ENCODE measurements around the gene TMOD1. TPM values are rescaled to one million over a fixed set of nuclear protein-coding genes. Genes with fewer than 3 reads are reported as not detected.
A peak's percentile ranks its signal among the peaks of the same experiment; 100 is the strongest.

TMOD1 gene
- total and polyA plus RNA-seq, 9 of the 15 experiments (the other 6 are each of a cell fraction or from before 2014, with no cell fraction given), result 7.1 to 41.2 (median 14.2) TPM

- TF ChIP-seq TCF15 (CRISPR knock-in tag; IDR thresholded peaks at IDR 0.05) (no peak), IRF2 (CRISPR knock-in tag; IDR thresholded peaks at IDR 0.05) (no peak), TEAD1 (CRISPR knock-in tag; IDR thresholded peaks at IDR 0.05) (0 out of 4 replicates have a peak, but pooled peaks of 1 of the 2 experiments have one; percentile 37), CREM (IDR thresholded peaks at IDR 0.05; ENCODE audit: low read depth) (peak; percentile 77), U2AF1 (optimal IDR thresholded peaks at IDR 0.05; ENCODE audit: low read depth, low read length) (no peak), ZBTB11 (CRISPR knock-in tag; IDR thresholded peaks at IDR 0.05) (peak in 1 of 3 experiments; percentile 18; a peak in 1 of 6 replicates), ZNF408 (CRISPR knock-in tag; IDR thresholded peaks at IDR 0.05; ENCODE audit: low read depth) (no peak), TAL1 (IDR thresholded peaks at IDR 0.05) (peak; percentile 95), ATF1 (CRISPR knock-in tag; IDR thresholded peaks at IDR 0.05) (no peak), ATF1 (tag; IDR thresholded peaks at IDR 0.05) (peak; percentile 50; the same call in 1 of the 2 replicates), BRCA1 (IDR thresholded peaks at IDR 0.05) (no peak), BRCA1 (CRISPR knock-in tag; IDR thresholded peaks at IDR 0.05) (no peak), PTTG1 (tag; IDR thresholded peaks at IDR 0.05; ENCODE audit: low read depth) (no peak), DDX20 (tag; IDR thresholded peaks at IDR 0.05; ENCODE audit: low read depth) (no peak), ZNF282 (CRISPR knock-in tag; IDR thresholded peaks at IDR 0.05) (no peak), SP2 (IDR thresholded peaks at IDR 0.05; ENCODE audit: extremely low read depth, low read depth, low read length, poor library complexity, severe bottlenecking) (no peak), CGGBP1 (CRISPR knock-in tag; IDR thresholded peaks at IDR 0.05) (no peak), YBX1 (IDR thresholded peaks at IDR 0.05) (no peak), POLR2AphosphoS2 (IDR thresholded peaks at IDR 0.05; ENCODE audit: low read length) (no peak), SMC3 (conservative IDR thresholded peaks at IDR 0.05; ENCODE audit: insufficient read depth, low read depth, low read length) (no peak), HSF4 (CRISPR knock-in tag; IDR thresholded peaks at IDR 0.05; ENCODE audit: borderline replicate concordance) (no peak), SIX5 (IDR thresholded peaks at IDR 0.05; ENCODE audit: borderline replicate concordance in 1 of 2, insufficient read depth in 1 of 2, low read depth in 1 of 2, low read length in 2 of 2) (no peak), ELK3 (CRISPR knock-in tag; IDR thresholded peaks at IDR 0.05) (no peak)
These were observed 1.8 kb downstream of the TMOD1 start (continued) for GRCh38 chr9:97502984-97503861.

Measured in K562 (cell line).